Neuron (in vitro differentiated cells): ENCODE results near the gene RAPGEF4.

ENCODE experiments used
- H2AFZ ChIP-seq: one replicate; pipeline ENCODE4 v1.6.1; 2013; ENCODE audit warnings: low read depth, mild to moderate bottlenecking, inconsistent platforms, low read length, moderate library complexity
- H3K27me3 ChIP-seq: one replicate; pipeline ENCODE4 v1.6.1; 2013; ENCODE audit warnings: low read length; ENCODE audit not compliant: insufficient read depth
- H3K36me3 ChIP-seq: one replicate; pipeline ENCODE4 v1.6.1; 2013; ENCODE audit warnings: low read length; ENCODE audit not compliant: insufficient read depth
- H3K4me1 ChIP-seq: one replicate; pipeline ENCODE4 v1.6.1; 2013; ENCODE audit warnings: low read length; ENCODE audit not compliant: insufficient read depth
- H3K4me3 ChIP-seq: 2 replicates; pipeline ENCODE4 v1.5.1; 2013; ENCODE audit warnings: mild to moderate bottlenecking, low read length, moderate library complexity
- H3K9me3 ChIP-seq: one replicate; pipeline ENCODE4 v1.6.1; 2013; ENCODE audit warnings: low read length

Gene RAPGEF4

DNA sequence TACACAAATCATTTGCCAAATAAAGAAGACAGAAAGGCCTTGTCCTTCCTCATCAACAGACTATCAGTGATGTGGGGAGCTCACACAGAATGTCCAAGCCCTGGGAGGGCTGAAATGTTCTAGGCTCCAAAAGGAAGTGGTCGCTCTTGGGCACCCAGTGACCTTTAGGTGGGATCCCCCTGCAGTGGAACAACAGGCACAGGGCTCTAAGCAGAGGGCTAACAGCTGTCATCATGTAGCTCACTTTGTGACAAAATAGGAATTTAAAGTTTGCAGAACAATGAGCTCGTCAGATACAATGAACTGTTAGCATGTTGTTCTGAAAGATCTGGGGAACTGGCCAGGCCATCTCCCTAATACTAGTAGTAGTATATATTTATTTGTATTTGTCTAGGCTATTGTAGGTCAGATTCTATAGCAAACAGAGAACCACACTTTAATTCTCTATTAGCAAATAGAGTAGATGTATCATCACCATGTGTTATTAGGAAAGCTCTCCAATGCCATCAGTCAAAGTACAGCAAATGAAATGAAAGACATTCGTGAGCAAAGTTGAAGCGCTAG, 188.5 kb downstream of the RAPGEF4 start:
- no peak overlapping the region for H3K4me3 ChIP-seq

DNA sequence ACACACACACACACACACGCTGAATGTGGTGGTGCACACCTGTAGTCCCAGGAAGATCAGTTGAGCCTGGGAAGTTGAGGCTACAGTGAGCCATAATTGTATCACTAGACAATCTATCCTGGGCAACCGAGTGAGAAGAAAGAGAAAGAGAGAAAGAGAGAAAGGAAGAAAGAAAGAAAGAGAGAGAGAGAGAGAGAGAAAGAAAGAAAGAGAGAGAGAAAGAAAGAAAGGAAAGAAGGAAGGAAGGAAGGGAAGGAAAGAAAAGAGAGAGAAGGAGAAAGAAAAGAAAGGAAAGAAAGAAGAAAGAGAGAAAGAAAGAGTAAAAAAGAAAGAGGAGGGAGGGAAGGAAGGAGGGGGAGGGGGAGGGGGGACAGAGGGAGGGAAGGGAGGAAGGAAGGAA, 190.0 kb downstream of the RAPGEF4 start:
- Histone ChIP-seq H3K4me1 (peaks cover 12% of the 10 kb centered on the region), H3K36me3 (no peaks in the 10 kb centered on the region), H2AFZ (no peak overlapping the region), H3K4me3 (no peak overlapping the region), H3K27me3 (no peaks in the 10 kb centered on the region), H3K9me3 (no peaks in the 10 kb centered on the region)

More for the DNA sequence above, 188.5 kb downstream of the RAPGEF4 start:
- Histone ChIP-seq H3K36me3 (no peaks in the 10 kb centered on the region), H2AFZ (no peak overlapping the region), H3K27me3 (no peaks in the 10 kb centered on the region), H3K4me1 (no peaks in the 10 kb centered on the region), H3K9me3 (no peaks in the 10 kb centered on the region)

DNA sequence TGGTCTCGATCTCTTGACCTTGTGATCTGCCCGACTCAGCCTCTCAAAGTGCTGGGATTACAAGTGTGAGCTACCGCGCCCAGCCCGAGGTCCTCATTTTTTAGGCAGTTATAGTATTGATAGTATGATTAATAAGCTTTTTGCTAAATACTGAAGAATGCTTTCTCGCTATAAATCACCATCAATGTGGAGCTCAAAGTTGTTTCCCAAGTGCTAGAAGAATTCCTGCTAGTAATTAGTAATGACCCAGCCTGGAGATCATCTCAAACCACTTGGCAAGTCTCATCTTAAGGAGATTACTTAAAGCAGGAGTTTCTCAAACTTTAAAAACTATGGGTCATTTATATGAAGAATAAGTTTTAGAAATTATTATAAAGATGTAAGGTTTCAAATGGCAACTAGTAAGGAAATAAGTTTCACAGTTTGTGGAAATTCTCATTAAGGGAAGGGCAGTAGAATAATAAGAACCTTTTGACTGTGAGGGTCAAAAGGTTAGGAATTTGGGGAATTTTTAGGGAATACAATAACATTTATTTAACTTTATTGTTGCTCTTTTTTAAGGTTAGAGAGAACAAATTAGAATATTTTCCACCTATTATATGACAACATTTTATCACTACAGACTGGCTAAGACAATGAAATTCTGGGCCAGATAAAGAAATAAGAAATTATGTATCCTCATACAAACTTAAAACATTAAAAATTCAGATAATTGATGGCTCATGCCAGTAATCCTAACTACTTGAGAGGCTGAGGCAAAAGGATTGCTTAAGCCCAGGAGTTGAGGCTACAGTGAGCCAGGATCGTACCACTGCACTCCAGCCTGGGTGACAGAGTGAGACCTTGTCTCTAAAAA, 191.4 kb downstream of the RAPGEF4 start:
- H3K4me3 ChIP-seq = no peak overlapping the region
- H3K4me1 ChIP-seq = peaks cover 20% of the 10 kb centered on the region
- no peaks in the 10 kb centered on the region for H3K27me3 ChIP-seq
- no peaks in the 10 kb centered on the region for H3K9me3 ChIP-seq
- no peak overlapping the region for H2AFZ ChIP-seq
- no peaks in the 10 kb centered on the region for H3K36me3 ChIP-seq

DNA sequence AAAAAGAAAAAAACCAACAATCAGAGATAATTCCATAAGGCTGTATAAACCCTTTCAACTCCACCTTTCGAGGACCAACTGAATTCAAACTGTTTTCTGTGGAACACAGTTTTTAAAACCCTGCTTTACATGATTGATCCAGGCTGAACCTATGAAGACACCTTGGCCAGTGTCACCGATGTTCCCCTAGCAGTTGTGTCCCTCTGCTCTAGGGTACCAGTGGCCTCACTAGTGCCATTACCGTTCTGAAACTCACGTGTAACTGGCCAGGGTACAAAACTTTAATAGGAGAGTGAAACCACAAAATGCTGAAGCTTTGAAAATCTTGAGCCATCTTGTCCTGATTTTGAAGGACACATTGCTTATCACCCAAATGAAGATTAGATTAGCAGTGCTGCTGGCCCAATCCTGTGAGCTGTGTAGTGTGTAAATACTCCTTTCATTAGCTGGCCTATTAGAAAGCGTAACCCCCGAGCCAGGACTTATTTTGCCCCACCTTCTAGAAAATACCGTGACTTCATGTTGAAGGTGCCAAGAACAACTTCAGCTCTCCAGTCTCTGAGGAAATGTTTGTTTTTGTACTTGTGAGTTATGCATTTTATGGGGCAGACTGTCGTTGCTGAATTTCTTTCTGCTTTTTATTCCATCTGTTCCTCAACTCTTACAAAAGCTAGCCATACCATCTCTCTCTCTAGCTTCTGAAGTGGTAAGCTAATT, 192.2 kb downstream of the RAPGEF4 start:
- H3K4me3 ChIP-seq = no peak overlapping the region
- no peaks in the 10 kb centered on the region for H3K27me3 ChIP-seq
- H3K36me3 ChIP-seq = no peaks in the 10 kb centered on the region
- no peaks in the 10 kb centered on the region for H3K9me3 ChIP-seq
- peaks cover 20% of the 10 kb centered on the region for H3K4me1 ChIP-seq
- no peak overlapping the region for H2AFZ ChIP-seq

DNA sequence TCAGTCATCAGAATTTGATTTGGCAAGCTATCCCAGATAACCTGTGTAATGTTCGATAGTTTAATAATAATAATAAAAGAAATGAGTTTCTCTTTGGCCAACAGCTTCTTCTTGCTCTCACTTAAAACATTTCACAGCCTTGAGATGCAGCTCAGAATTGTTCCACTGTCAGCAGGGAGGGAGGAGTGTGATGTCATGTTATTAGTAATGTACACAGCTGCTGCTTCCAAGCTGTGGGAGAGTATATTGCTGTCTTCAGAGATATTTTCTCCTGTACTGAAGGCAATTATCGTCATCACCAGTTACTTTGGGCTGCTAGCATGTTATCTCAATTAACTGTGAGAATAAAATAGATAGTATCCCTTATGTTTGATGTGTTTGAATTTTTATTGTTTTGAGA, 193.1 kb downstream of the RAPGEF4 start:
- no peak overlapping the region for H2AFZ ChIP-seq
- no peaks in the 10 kb centered on the region for H3K27me3 ChIP-seq
- no peak overlapping the region for H3K4me3 ChIP-seq
- no peaks in the 10 kb centered on the region for H3K36me3 ChIP-seq
- no peaks in the 10 kb centered on the region for H3K9me3 ChIP-seq
- peaks cover 20% of the 10 kb centered on the region for H3K4me1 ChIP-seq

DNA sequence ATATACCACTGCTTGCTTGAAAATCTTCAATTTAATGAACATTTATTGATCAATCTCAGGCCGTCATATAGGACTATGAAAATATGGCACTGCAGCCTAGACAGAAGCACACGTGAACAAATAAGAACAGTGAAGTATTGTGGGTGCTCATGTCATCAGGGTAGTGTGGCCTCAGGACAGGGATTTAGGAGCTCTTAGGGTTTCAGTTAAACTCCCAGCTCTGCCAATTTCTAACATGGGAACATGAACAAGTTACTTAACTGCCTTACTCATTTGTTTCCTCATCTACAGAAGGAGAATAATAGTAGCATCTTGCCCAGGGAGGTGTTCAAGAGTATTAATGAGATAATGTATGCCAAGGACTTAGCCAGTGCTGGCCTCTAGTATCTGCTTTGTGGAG, 194.0 kb downstream of the RAPGEF4 start:
- Histone ChIP-seq H3K4me1 (peaks cover 20% of the 10 kb centered on the region), H3K9me3 (no peaks in the 10 kb centered on the region), H3K4me3 (no peak overlapping the region), H3K27me3 (no peaks in the 10 kb centered on the region), H3K36me3 (no peaks in the 10 kb centered on the region), H2AFZ (no peak overlapping the region)

DNA sequence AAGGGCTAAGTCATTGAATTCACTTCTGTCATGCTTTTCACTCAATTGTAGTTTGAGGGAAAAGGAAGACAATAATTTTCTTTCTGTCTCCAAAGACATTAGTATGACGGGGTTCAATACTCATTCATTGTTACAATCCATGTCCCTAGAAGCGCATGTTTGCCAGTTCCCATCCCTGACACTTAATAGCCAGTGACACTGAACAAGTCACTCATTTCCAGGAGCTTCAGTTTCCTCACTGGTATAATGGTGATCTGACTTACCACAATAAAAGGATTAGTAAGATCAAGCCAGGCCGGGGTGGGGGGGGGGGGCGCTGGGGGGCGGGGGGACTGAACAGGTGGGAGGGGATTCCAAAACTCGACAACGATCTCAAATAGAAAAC, 195.2 kb downstream of the RAPGEF4 start:
- H3K36me3 ChIP-seq = no peaks in the 10 kb centered on the region
- H3K4me1 ChIP-seq = peaks cover 20% of the 10 kb centered on the region
- H2AFZ ChIP-seq = no peak overlapping the region
- H3K9me3 ChIP-seq = no peaks in the 10 kb centered on the region
- no peaks in the 10 kb centered on the region for H3K27me3 ChIP-seq
- H3K4me3 ChIP-seq = no peak overlapping the region

DNA sequence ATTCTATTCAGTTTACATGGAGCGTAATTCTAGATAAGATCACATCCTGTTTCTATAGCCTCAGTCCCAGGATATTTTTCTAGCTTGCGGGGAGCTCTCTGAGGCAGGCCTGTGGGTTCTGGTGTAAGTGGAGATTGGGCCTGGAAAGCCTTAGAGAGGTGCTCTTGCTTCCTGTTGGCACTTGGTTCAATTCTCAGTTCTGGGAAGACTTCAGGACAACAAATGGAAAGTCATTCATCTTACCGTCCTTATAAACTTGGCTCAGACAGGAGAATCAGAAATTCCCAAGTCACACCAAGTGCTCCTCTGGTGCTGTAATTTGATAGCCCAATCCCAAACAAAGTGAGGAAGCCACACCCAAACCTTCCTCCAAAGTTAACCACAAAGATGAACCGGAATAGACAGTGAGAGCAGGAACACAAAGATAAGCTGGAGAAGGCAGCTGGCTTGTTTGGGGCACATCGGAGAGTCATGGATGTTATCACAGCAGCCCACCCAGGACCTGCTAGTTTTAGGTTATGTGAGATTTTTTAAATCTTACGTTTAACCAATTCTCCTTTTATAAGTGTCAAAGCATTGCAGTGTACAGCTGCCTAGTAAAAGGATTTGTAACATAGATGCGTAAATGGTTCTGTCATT, 195.7 kb downstream of the RAPGEF4 start:
- Histone ChIP-seq H2AFZ (peak overlapping the region; percentile 63), H3K36me3 (no peaks in the 10 kb centered on the region), H3K4me1 (peaks cover 20% of the 10 kb centered on the region), H3K9me3 (no peaks in the 10 kb centered on the region), H3K4me3 (peak overlapping the region; percentile 3), H3K27me3 (no peaks in the 10 kb centered on the region)

DNA sequence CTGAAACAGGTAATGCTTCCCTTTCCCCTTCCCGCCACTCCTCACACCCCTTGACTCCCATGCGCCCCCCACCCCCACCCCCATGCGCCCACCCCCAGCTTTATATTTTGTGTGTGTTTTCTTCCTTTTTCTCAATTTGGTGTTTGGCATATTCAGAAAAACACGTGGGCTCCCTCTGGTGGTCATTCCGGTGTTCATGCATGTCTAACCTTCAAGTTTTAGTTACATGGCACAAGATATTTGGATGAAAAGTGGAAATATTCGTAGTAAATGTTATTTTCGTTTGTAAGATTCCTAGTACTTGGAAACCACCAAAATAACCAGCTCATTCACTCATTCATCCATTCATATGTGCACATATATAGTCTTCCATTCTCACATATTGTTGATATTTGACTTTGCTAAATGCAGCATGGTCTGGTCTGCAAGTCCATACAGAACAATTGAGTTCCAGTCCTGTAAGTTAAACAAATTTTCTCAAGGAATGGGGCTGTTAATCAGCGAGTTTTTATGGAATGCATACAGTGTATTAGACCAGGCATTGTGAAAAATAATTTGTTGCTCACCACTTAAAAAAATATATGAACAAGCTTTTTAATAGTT, 196.4 kb downstream of the RAPGEF4 start:
- Histone ChIP-seq H3K27me3 (no peaks in the 10 kb centered on the region), H3K36me3 (no peaks in the 10 kb centered on the region), H2AFZ (no peak overlapping the region)

DNA sequence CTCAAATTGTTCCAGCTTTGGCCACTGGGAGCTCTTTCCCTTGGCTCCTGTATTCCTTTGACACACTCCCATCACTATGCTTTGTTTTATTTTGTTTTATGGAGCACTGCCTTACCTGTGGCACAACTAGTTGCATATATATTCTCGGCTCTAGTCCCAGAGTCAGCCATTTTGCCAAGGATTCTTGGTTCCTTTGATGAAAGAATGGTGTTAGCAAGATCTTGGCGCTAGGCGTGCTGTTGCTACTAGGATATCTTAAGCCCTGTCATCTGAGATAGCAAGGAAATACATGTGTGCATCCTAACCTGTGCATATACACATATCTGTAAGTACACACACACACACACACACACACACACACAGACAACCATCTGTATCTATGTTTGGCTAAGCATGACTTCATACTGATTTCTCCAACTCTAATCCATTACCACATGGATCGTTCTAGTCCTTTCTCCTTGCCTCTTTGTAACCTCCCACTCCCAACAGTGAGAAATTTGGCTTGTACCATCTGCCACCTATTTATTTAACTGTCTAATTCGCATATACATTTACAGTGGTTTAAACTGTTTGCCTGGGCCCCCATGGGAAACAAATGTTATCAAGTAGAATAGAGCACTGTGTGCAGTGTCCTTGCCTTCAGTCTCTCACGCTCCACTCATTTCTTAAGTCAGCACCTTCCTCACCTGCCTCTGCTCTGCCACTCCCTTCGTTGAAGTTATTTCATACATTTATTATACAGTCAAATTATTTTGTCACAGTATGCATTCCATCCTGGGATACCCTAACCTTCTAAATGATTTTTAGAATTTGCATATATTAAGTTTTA, 202.5 kb downstream of the RAPGEF4 start:
- Histone ChIP-seq H3K36me3 (no peaks in the 10 kb centered on the region), H3K9me3 (no peaks in the 10 kb centered on the region)

More for the DNA sequence above, 196.4 kb downstream of the RAPGEF4 start:
- Histone ChIP-seq H3K4me3 (no peak overlapping the region), H3K9me3 (no peaks in the 10 kb centered on the region), H3K4me1 (peaks cover 20% of the 10 kb centered on the region)

DNA sequence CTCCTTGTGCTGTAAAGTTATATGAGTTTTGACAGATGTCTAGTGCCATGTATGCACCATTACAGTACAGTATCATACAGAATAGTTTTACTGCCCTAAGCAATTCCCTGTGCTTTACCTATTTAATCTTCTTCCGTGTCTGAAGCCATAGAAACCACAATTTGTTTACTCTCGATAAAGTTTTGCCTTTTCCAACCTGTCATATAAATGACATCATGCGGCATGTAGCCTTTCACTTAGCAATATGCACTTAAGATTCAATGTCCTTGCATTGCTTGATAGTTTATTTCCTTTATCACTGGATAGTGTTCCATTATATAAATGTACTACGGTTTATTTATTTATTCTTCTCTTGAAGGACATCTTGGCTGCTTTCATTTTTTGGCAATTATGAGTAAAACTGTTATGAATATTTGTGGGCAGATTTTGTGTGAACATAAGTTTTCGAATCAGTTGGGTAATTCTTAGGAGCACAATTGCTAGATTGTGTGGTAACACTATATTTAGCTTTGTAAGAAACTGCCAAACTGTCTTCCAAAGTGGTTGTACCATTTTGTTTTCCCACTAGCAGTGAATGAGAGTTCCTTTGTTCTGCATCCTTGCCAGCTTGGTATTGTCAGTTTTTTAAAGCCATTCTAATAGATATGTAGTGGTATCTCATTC, 203.2 kb downstream of the RAPGEF4 start:
- H2AFZ ChIP-seq = no peak overlapping the region
- no peaks in the 10 kb centered on the region for H3K9me3 ChIP-seq
- no peaks in the 10 kb centered on the region for H3K36me3 ChIP-seq
- no peaks in the 10 kb centered on the region for H3K27me3 ChIP-seq
- no peaks in the 10 kb centered on the region for H3K4me1 ChIP-seq
- H3K4me3 ChIP-seq = no peak overlapping the region

More for the DNA sequence above, 202.5 kb downstream of the RAPGEF4 start:
- Histone ChIP-seq H3K4me1 (no peaks in the 10 kb centered on the region), H2AFZ (no peak overlapping the region), H3K27me3 (no peaks in the 10 kb centered on the region), H3K4me3 (no peak overlapping the region)

DNA sequence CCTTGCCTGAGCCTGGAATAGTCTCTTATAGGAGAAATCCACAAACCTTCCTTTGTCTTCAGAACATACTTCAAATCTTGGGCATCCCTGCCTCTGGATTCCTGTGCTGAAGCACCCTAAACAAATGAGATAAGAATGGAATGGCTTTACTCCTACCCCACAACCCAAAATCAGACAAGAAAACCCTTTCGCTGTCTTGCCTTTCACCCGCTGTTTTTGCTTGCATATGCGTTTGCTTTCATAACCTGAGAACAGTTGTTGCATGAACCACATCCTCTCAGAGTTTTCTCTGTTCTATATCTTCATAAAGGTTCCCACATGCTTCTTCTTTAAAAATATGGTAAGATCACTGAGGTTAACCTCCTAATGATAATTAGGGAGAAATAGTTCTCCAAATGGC, 207.9 kb downstream of the RAPGEF4 start:
- no peak overlapping the region for H2AFZ ChIP-seq
- no peaks in the 10 kb centered on the region for H3K27me3 ChIP-seq
- H3K36me3 ChIP-seq = no peaks in the 10 kb centered on the region
- H3K9me3 ChIP-seq = no peaks in the 10 kb centered on the region
- H3K4me3 ChIP-seq = no peak overlapping the region
- H3K4me1 ChIP-seq = no peaks in the 10 kb centered on the region
